ENCODE data around the gene SLC4A2. TPM values are rescaled to one million over a fixed set of nuclear protein-coding genes. Genes with fewer than 3 reads are reported as not detected.

The SLC4A2 gene
- total RNA-seq, 1 donor from 2014 or later = 66.5 TPM

DNA sequence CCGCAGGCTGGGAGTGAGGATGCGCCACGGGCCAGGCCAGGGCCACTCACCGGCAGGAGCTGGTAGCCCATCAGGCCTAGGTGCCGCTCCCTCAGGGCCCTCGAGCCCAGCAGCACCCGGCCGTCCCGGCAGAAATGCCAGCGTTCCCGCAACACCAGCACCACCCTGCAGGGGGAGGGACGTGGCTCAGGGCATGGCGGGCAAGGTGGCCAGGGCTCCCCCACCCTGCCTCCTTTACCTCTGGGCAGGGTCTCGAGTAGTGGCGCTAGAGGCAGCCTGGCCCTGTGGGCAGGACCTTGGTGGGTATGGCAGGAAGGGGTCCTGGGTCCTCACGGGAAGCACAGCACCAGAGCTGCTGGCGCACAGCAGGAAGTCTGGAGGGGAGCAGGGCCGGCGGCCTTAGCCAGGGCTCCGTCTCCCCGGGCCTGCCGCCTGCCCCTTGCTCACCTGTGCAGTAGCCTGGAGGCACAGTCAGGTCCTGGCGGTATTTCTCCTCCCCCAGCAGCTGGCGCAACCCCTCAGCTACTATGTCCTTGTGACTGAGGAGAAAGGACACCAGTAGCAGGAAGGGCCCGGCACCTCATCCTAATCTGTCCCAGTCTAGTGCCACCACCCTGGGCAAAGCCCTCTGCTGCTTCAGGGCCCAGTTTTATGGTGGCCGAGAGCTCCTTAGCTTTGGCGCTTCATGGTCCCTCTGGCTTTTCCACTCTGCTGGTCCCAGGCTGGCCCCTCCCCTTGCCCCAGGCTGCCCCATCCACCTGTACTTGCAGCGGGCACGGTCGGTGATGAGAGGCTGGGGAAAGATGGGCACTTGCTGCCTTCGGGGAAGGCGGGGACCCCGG lies 17.7 kb downstream of the SLC4A2 start:
- peaks cover 0 to 43% of the 10 kb centered on the region in 2 donors for H3K36me3 ChIP-seq

DNA sequence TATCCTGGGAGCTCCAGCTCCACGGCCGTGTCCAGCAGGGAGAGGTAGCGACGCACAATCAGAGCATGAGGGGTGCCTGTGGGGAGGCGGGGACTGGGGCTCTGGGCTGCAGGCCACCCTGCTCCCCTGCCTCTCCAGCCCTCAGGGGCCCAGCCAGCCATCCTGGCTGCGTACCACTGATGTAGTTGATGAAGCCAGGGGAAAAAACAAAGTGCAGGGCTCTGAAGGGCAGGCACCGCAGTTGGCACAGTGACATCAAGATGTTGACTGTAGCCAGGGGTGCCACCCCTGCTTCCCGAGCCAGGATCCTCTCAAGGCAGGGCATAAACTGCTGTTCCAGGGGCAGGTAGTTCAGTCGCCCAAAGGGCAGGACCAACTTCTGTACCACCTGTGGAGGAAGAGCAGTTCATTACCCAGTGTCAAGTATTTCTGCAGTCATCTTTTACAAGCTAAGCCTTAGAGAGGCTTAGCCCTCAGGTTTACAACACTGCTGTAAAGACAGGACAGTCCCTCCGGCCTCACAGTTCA lies 18.4 kb downstream of the SLC4A2 start:
- intact Hi-C loops (cut with DNase I) = no loop called here
- Histone ChIP-seq H3K36me3 (peaks cover 0 to 37% of the 10 kb centered on the region in 2 donors), H3K9me3 (no peaks in the 10 kb centered on the region), H3K4me3 (no peak overlapping the region), H3K27me3 (no peaks in the 10 kb centered on the region), H3K27ac (peak overlapping the region; percentile 14), H3K4me1 (peaks cover 47% of the 10 kb centered on the region)
- TF ChIP-seq POLR2AphosphoS5 (IDR thresholded peaks at IDR 0.05; ENCODE audit: insufficient read depth in 1 of 2, low read depth in 1 of 2) (no peak), POLR2A (IDR thresholded peaks at IDR 0.05) (no peak)
- TF ChIP-seq, protein P1, sequence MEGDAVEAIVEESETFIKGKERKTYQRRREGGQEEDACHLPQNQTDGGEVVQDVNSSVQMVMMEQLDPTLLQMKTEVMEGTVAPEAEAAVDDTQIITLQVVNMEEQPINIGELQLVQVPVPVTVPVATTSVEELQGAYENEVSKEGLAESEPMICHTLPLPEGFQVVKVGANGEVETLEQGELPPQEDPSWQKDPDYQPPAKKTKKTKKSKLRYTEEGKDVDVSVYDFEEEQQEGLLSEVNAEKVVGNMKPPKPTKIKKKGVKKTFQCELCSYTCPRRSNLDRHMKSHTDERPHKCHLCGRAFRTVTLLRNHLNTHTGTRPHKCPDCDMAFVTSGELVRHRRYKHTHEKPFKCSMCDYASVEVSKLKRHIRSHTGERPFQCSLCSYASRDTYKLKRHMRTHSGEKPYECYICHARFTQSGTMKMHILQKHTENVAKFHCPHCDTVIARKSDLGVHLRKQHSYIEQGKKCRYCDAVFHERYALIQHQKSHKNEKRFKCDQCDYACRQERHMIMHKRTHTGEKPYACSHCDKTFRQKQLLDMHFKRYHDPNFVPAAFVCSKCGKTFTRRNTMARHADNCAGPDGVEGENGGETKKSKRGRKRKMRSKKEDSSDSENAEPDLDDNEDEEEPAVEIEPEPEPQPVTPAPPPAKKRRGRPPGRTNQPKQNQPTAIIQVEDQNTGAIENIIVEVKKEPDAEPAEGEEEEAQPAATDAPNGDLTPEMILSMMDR (IDR thresholded peaks at IDR 0.05) = no peak
- no peak for DNase-seq (ENCODE audit: extremely low spot score in 2 of 2)

More for the DNA sequence above, 17.7 kb downstream of the SLC4A2 start:
- DNase-seq (ENCODE audit: extremely low spot score in 2 of 2) = no peak
- intact Hi-C loops (cut with DNase I) = no loop called here
- H3K27ac ChIP-seq = no peak overlapping the region
- H3K4me1 ChIP-seq = peaks cover 40% of the 10 kb centered on the region
- no peaks in the 10 kb centered on the region for H3K27me3 ChIP-seq
- H3K9me3 ChIP-seq = no peaks in the 10 kb centered on the region
- no peak overlapping the region for H3K4me3 ChIP-seq
- no peak for TF ChIP-seq POLR2A (IDR thresholded peaks at IDR 0.05)

DNA sequence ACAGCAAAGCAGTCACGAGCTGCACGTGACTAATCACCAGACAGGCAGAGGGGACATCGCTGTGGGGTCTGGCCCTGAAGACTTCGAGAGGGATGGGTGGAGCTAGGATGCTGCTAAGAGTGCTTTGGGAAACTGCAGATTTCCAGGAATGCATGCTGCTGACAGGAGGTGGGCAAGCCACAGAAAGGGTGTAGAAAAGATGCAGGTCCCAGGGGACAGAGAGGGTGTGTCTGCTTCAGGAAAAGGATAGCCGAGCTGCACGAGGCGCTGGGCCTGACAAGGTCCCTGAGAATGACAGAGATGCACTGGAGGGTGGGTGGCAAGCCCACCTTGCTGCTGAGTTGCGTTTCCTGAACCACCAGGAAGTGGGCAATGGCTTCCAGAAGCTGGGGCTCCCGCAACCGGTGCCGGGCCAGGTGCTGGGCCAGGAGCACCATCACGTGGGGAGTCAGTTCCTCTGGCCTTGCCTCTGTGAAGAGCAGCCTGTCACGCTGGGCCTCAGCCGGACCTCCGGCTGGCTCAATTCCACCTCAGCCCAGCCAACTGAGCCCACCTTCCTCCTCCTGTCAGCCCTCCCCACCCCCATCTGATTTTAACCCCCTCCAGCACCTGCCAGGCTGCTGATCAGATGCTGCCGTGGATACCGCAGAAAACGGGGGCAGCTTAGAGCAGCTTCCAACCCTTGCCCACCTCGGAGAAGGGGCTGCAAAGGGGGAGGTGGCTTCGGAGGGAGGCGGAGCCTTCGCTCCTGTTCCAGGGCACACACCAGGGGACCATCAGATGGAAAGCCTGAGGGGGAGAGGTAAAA lies 19.0 kb downstream of the SLC4A2 start:
- Histone ChIP-seq H3K4me3 (no peak overlapping the region), H3K9me3 (no peaks in the 10 kb centered on the region), H3K36me3 (peaks cover 0 to 32% of the 10 kb centered on the region in 2 donors), H3K27ac (peak overlapping the region; percentile 14), H3K4me1 (peaks cover 49% of the 10 kb centered on the region), H3K27me3 (no peaks in the 10 kb centered on the region)
- DNase-seq (ENCODE audit: extremely low spot score in 2 of 2) = no peak
- intact Hi-C loops (cut with DNase I) = no loop called here
- TF ChIP-seq, protein P1 (IDR thresholded peaks at IDR 0.05) = no peak
- TF ChIP-seq POLR2AphosphoS5 (IDR thresholded peaks at IDR 0.05; ENCODE audit: insufficient read depth in 1 of 2, low read depth in 1 of 2) = no peak
- TF ChIP-seq POLR2A (IDR thresholded peaks at IDR 0.05) = no peak

DNA sequence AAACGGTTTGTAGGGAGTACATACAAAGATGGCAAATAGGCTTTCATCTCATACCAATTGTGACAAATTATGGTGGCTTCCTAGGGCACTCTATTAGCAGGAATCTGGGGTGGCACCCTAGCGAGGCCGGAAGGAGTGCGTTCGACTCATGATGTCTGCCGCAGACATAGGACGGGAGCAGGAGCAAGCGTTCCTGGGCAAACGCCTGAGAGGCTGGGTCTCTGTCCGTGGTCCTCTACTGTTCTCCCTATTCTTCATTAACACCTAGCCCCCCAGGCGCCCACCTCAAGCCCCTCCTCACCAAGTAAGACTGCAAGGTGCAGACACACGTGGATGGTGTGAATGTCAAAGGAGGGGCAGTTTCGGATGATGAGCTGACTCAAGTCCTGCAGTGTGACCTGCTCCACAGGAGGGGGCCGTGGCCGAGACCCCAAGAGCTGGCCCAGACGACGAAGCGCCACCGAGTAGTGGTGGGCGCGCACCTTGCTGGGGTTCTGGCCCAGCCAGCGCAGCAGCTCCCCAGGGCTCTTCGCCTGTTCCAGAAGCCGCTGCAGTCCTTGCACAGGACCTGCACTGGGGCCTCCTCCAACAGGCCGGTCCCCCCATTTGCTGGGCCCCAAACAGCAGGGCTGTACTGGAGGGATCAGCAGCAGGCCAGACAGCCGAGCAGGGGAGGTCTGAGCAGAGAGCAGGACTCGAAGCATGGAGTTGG lies 20.0 kb downstream of the SLC4A2 start:
- TF ChIP-seq, protein P1 (IDR thresholded peaks at IDR 0.05) = no peak
- TF ChIP-seq POLR2A (IDR thresholded peaks at IDR 0.05) (no peak), POLR2AphosphoS5 (IDR thresholded peaks at IDR 0.05; ENCODE audit: insufficient read depth in 1 of 2, low read depth in 1 of 2) (no peak)
- intact Hi-C loops (cut with DNase I) = no loop called here
- H3K9me3 ChIP-seq = no peaks in the 10 kb centered on the region
- no peak for DNase-seq (ENCODE audit: extremely low spot score in 2 of 2)
- no peaks in the 10 kb centered on the region for H3K27me3 ChIP-seq
- peaks cover 53% of the 10 kb centered on the region for H3K4me1 ChIP-seq
- H3K27ac ChIP-seq = peak overlapping the region; percentile 97
- H3K4me3 ChIP-seq = peak overlapping the region; percentile 77 to 82
- peaks cover 0 to 23% of the 10 kb centered on the region in 2 donors for H3K36me3 ChIP-seq

DNA sequence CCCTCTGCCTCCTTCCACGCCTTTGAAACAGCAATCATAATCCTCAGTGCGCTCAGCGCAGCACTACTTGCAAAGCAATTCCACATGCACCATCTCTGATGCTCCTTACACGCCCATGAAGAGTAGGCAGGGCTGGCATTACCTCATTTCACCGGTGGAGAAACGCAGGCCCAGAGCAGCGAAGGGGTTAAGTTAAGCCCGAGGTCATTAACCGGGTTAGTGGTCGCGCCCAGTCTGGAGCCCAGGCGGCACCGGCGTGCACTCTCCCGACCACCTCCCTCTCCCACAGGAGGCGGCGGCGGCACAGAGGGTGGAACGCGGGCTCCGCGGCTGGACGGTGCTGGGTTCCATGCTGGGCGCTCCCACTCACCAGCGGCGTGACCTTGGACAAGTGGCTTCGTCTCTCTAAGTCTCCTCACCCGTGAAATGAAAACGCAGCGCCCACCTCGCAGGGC lies 20.7 kb downstream of the SLC4A2 start:
- Histone ChIP-seq H3K4me3 (peak overlapping the region; percentile 77 to 82), H3K4me1 (peaks cover 55% of the 10 kb centered on the region), H3K27me3 (no peaks in the 10 kb centered on the region), H3K36me3 (peaks cover 0 to 17% of the 10 kb centered on the region in 2 donors), H3K9me3 (no peaks in the 10 kb centered on the region), H3K27ac (peak overlapping the region; percentile 97)
- intact Hi-C loops (cut with DNase I) = no loop called here
- TF ChIP-seq, protein P1 (IDR thresholded peaks at IDR 0.05) = no peak
- no peak for TF ChIP-seq POLR2A (IDR thresholded peaks at IDR 0.05)
- TF ChIP-seq POLR2AphosphoS5 (IDR thresholded peaks at IDR 0.05; ENCODE audit: insufficient read depth in 1 of 2, low read depth in 1 of 2) = no peak
- DNase-seq (ENCODE audit: extremely low spot score in 2 of 2) = no peak
